Measurements from ENCODE around the gene DMBT1. TPM values are rescaled to one million over a fixed set of nuclear protein-coding genes. Genes with fewer than 3 reads are reported as not detected.

DMBT1 gene
- total and polyA plus RNA-seq, 2 of the 4 experiments (the other 2 are of a cell fraction): under 0.01 TPM; not detected in 1

DNA sequence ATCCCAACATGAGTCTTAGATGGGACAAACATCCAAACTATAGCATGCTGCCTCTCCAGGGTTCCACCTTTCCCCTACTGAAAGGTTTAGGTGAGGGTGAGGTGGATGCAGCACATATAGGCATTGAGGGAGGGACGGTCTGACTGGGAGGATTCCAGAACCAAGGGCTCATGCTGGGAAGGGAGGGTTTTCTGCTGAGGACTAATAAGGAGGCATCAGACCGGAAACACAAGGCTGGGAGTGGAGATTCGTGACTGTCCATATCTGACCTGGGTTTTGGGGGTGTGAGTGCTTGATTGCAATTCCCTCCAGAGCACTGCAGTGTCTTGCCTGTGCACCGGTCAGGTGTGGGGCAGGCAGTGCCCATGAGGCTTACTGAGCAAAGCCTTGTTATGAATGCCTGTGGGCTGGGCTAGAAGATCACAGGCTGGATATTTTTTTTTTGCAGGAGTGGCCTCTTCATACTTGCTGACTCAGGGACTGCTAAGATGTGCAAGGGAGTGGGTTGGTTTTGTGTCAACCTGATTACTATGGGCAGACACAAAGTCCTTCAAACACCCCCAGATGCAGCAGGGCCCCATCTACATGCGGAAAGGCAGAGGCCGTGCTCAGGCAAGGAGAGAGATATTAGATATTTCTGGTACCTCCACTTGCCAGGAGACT lies 26.7 kb downstream of the DMBT1 start:
- no peaks in the 10 kb centered on the region for H3K9me3 ChIP-seq (ENCODE audit: control insufficient read depth, insufficient read depth, low read length)
- no peak overlapping the region for H2AK5ac ChIP-seq (ENCODE audit: low read depth, low read length)
- CTCF ChIA-PET: no interaction called here
- H2AK9ac ChIP-seq (replicated peaks; ENCODE audit: low read depth, low read length, poor library complexity): no peak overlapping the region
- H3K27me3 ChIP-seq (ENCODE audit: control insufficient read depth, insufficient read depth, low read length): no peaks in the 10 kb centered on the region
- no peak overlapping the region for H2BK120ac ChIP-seq (ENCODE audit: low read depth, low read length)
- no peaks in the 10 kb centered on the region for H3K4me1 ChIP-seq (ENCODE audit: control insufficient read depth, insufficient read depth, low read length)
- no peak overlapping the region for H3K27ac ChIP-seq (ENCODE audit: insufficient read depth, low read length)
- no peak overlapping the region for H3K23ac ChIP-seq (ENCODE audit: low read depth, low read length)
- no peak for DNase-seq
- H3K4me3 ChIP-seq (ENCODE audit: insufficient read depth, low read depth, low read length): no peak overlapping the region
- H2AFZ ChIP-seq (replicated peaks; ENCODE audit: low read length, poor library complexity): no peak overlapping the region
- H3K18ac ChIP-seq (ENCODE audit: low read depth, low read length): no peak overlapping the region
- no peak overlapping the region for H3K9ac ChIP-seq (ENCODE audit: low read depth, low read length)
- H3K4me2 ChIP-seq (ENCODE audit: low read depth, low read length): no peak overlapping the region
- H4K8ac ChIP-seq (ENCODE audit: low read depth in 2 of 2, low read length in 2 of 2): no peak overlapping the region
- TF ChIP-seq CHD1 (IDR thresholded peaks at IDR 0.05; ENCODE audit: low read depth, low read length) (no peak), RAD21 (IDR thresholded peaks at IDR 0.05; ENCODE audit: low read length) (no peak), NFE2L2 (IDR thresholded peaks at IDR 0.05; ENCODE audit: low read depth, low read length) (no peak), POLR2A (IDR thresholded peaks at IDR 0.05; ENCODE audit: low read depth, low read length) (no peak), MAFK (IDR thresholded peaks at IDR 0.05; ENCODE audit: low read depth, low read length) (no peak), SMC3 (IDR thresholded peaks at IDR 0.05; ENCODE audit: low read depth, low read length) (no peak), RFX5 (IDR thresholded peaks at IDR 0.05; ENCODE audit: low read depth, low read length) (no peak)
- TF ChIP-seq, protein P1, sequence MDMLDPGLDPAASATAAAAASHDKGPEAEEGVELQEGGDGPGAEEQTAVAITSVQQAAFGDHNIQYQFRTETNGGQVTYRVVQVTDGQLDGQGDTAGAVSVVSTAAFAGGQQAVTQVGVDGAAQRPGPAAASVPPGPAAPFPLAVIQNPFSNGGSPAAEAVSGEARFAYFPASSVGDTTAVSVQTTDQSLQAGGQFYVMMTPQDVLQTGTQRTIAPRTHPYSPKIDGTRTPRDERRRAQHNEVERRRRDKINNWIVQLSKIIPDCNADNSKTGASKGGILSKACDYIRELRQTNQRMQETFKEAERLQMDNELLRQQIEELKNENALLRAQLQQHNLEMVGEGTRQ (IDR thresholded peaks at IDR 0.05; ENCODE audit: low read depth, low read length): no peak
- no peak overlapping the region for H3K14ac ChIP-seq (replicated peaks; ENCODE audit: low read depth, low read length)
- H3K79me1 ChIP-seq (ENCODE audit: low read depth in 1 of 2, low read length in 2 of 2): no peaks in the 10 kb centered on the region
- no peaks in the 10 kb centered on the region for H3K9me1 ChIP-seq (ENCODE audit: insufficient read depth, low read length)
- H4K5ac ChIP-seq (ENCODE audit: low read depth, low read length): no peak overlapping the region
- no peaks in the 10 kb centered on the region for H4K20me1 ChIP-seq (ENCODE audit: insufficient read depth, low read length)
- no peak overlapping the region for H2BK20ac ChIP-seq (ENCODE audit: low read depth, low read length)
- no peak overlapping the region for H3K4ac ChIP-seq (ENCODE audit: low read depth, low read length)
- no peak overlapping the region for H2BK5ac ChIP-seq (ENCODE audit: low read depth, low read length, poor library complexity, severe bottlenecking)
- POLR2A ChIA-PET (ENCODE audit: unreplicated experiment): no interaction called here
- in situ Hi-C loops (cut with MboI; ENCODE audit: low sequenced_read_pairs): no loop called here
- H4K91ac ChIP-seq (ENCODE audit: insufficient read depth, low read depth, low read length): no peak overlapping the region
- H2BK15ac ChIP-seq (ENCODE audit: low read depth, low read length): no peak overlapping the region
- intact Hi-C loops (cut with micrococcal nuclease): no loop called here
- no peak overlapping the region for H3K56ac ChIP-seq (ENCODE audit: extremely low read depth, insufficient read depth, low read length)
- WGBS, 2 experiments (ENCODE audit: extremely low coverage in 2 of 2, insufficient read length in 1 of 2): 20% methylated on average over 1 of the region's 6 CpGs; no CpG with 5 or more reads in 1 of the 2 experiments
- dilution Hi-C loops (cut with HindIII; ENCODE audit: low sequenced_read_pairs, unreplicated experiment): no loop called here
- no peaks in the 10 kb centered on the region for H3K36me3 ChIP-seq (ENCODE audit: control insufficient read depth, insufficient read depth, low read length)
- no peak for ATAC-seq (ENCODE audit: low read depth)
- BruUV-seq (replicated peaks): no TSS peak

Measured in IMR-90 (cell line).